HG03039 (cell line): Measurements from ENCODE around the gene CD163L1.
"Not testable (repeated sequence)": the region's sequence is repeated elsewhere in the genome, so short reads cannot be mapped to it uniquely, and the experiment has no call there.

ENCODE experiments used
- ATAC-seq: cut with Tn5 transposase; IDR thresholded peaks from one replicate; pipeline ENCODE4 v1.9.1; 2021; ENCODE audit warnings: mild to moderate bottlenecking, moderate library complexity; ENCODE audit not compliant: unreplicated experiment

The CD163L1 gene

GRCh38 chr12:7337790-7338189 lies 106.2 kb downstream of the CD163L1 start:
- ATAC-seq = not testable (repeated sequence)

GRCh38 chr12:7327918-7328317 lies 116.0 kb downstream of the CD163L1 start:
- ATAC-seq = no peak

- ATAC-seq = no peak
Measured at GRCh38 chr12:7324176-7324575, 119.8 kb downstream of the CD163L1 start.

GRCh38 chr12:7322599-7322998 lies 121.4 kb downstream of the CD163L1 start:
- no peak for ATAC-seq

- no peak for ATAC-seq
Measured at GRCh38 chr12:7321624-7322023, 122.3 kb downstream of the CD163L1 start.

- ATAC-seq = no peak
Measured at GRCh38 chr12:7319930-7320329, 124.0 kb downstream of the CD163L1 start.

- no peak for ATAC-seq
Measured at GRCh38 chr12:7310070-7310469, 133.9 kb downstream of the CD163L1 start.
